Thyroid gland (tissue), 4 donors: Measurements from ENCODE around the gene INHBE. TPM values are rescaled to one million over a fixed set of nuclear protein-coding genes. Genes with fewer than 3 reads are reported as not detected.

Experiments
- DNase-seq, 2 donors: peaks; one replicate each; pipeline ENCODE4 v3.0.0-alpha.2; 2019
- H3K27ac ChIP-seq, 3 donors: fragments of 200-600 bp; sonication (generic); 1 replicate in 2 of 3; 2 replicates in 1 of 3; pipeline ENCODE4 v1.5.1; 2016 to 2019; ENCODE audit warnings: mild to moderate bottlenecking in 1 of 3, moderate library complexity in 1 of 3
- H3K27me3 ChIP-seq: fragments of 200-600 bp; sonication (generic); one replicate; pipeline ENCODE4 v1.5.1; 2019
- H3K36me3 ChIP-seq, 2 donors: fragments of 200-600 bp; sonication (generic); one replicate each; pipeline ENCODE4 v1.5.1; 2016 to 2019
- H3K4me1 ChIP-seq, 2 donors: fragments of 200-600 bp; sonication (generic); one replicate each; pipeline ENCODE4 v1.5.1; 2017 to 2019
- H3K4me3 ChIP-seq, 3 donors: fragments of 200-600 bp; sonication (generic); replicated peaks in 1 of 3; 1 replicate in 2 of 3; 2 replicates in 1 of 3; pipeline ENCODE4 v1.5.1; 2016; ENCODE audit warnings: mild to moderate bottlenecking in 1 of 3
- H3K9me3 ChIP-seq: fragments of 200-600 bp; sonication (generic); one replicate; pipeline ENCODE4 v1.5.1; 2017
- POLR2A ChIP-seq, 2 donors: fragments of 450-650 bp; IDR thresholded peaks; one replicate each; pipeline ENCODE4 v1.6.1; 2017; ENCODE audit warnings: antibody characterized with exemption in 2 of 2, mild to moderate bottlenecking in 2 of 2, moderate library complexity in 1 of 2
- WGBS, 2 donors: methylation state at CpG; one replicate each; pipeline ENCODE4 v1.1.5; 2017; 5-methylcytosine and 5-hydroxymethylcytosine counted together
- intact Hi-C: fragments of 100-400 bp; cut with DNase I; formaldehyde crosslinking; loops from one replicate; pipeline ENCODE4 v1.15.1; 2023
- total RNA-seq, 4 donors: library from RNA; depleted of rRNA; stranded (reverse); fragments of >200 nt; gene quantifications; one replicate each; pipeline ENCODE4 v1.2.3, GENCODE V29; 2016
- TF ChIP-seq, protein P1 (sequence below), 6 experiments: fragments of 200-600 bp in 3 of 6; fragments of 450-650 bp in 3 of 6; sonication (generic) in 3 of 6; IDR thresholded peaks; one replicate each; pipeline ENCODE4 v1.5.1; 2016 to 2019; ENCODE audit warnings: antibody characterized with exemption in 6 of 6, mild to moderate bottlenecking in 2 of 6, inconsistent platforms in 1 of 6, moderate library complexity in 1 of 6

INHBE gene
- total RNA-seq, 4 donors from 2014 or later: not detected

- intact Hi-C loops: no loop called here
- 48 to 55% methylated on average over 6 of the region's 6 CpGs for WGBS, 2 donors
Measured at GRCh38 chr12:57446292-57446960, 8.7 kb upstream of the INHBE start.

DNA sequence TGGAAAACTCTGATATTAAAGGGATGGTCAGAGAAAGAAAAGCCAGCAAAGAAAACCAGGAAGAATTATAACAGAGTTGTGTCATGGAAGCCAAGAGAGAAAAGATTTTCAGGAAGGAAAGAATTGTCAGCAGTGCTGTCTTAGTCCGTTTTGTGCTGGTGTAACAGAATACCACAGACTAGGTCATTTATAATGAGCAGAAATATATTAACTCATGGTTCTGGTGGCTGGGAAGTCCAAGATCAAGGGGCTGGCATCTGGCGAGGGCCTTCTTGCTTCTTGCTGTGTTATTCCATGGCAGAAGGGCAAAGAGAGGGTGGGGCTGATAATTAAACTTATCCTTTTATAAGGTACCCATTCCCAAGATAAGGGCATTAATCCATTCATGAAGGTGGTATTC lies 6.4 kb upstream of the INHBE start:
- no peak overlapping the region for H3K27ac ChIP-seq

More at GRCh38 chr12:57446292-57446960, 8.7 kb upstream of the INHBE start:
- Histone ChIP-seq H3K4me3 (no peak overlapping the region), H3K4me1 (peaks cover 5 to 7% of the 10 kb centered on the region in 2 donors), H3K27ac (no peak overlapping the region), H3K9me3 (no peaks in the 10 kb centered on the region), H3K27me3 (no peaks in the 10 kb centered on the region), H3K36me3 (no peaks in the 10 kb centered on the region)
- TF ChIP-seq, protein P1, sequence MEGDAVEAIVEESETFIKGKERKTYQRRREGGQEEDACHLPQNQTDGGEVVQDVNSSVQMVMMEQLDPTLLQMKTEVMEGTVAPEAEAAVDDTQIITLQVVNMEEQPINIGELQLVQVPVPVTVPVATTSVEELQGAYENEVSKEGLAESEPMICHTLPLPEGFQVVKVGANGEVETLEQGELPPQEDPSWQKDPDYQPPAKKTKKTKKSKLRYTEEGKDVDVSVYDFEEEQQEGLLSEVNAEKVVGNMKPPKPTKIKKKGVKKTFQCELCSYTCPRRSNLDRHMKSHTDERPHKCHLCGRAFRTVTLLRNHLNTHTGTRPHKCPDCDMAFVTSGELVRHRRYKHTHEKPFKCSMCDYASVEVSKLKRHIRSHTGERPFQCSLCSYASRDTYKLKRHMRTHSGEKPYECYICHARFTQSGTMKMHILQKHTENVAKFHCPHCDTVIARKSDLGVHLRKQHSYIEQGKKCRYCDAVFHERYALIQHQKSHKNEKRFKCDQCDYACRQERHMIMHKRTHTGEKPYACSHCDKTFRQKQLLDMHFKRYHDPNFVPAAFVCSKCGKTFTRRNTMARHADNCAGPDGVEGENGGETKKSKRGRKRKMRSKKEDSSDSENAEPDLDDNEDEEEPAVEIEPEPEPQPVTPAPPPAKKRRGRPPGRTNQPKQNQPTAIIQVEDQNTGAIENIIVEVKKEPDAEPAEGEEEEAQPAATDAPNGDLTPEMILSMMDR (IDR thresholded peaks at IDR 0.05): no peak
- TF ChIP-seq POLR2A (IDR thresholded peaks at IDR 0.05): no peak
- peak; percentile 69 to 76 for DNase-seq

DNA sequence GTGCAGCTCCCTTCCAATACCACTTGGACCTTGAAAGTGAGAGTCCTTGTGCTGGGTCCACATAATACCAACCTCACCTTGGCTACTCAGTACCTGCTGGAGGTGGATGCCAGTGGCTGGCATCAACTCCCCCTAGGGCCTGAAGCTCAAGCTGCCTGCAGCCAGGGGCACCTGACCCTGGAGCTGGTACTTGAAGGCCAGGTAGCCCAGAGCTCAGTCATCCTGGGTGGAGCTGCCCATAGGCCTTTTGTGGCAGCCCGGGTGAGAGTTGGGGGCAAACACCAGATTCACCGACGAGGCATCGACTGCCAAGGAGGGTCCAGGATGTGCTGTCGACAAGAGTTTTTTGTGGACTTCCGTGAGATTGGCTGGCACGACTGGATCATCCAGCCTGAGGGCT lies 5.7 kb upstream of the INHBE start:
- Histone ChIP-seq H3K27ac (no peak overlapping the region), H3K9me3 (no peaks in the 10 kb centered on the region), H3K4me3 (no peak overlapping the region), H3K36me3 (no peaks in the 10 kb centered on the region), H3K27me3 (no peaks in the 10 kb centered on the region), H3K4me1 (peaks cover 5 to 7% of the 10 kb centered on the region in 2 donors)
- TF ChIP-seq, protein P1 (IDR thresholded peaks at IDR 0.05): no peak
- no peak for TF ChIP-seq POLR2A (IDR thresholded peaks at IDR 0.05)
- intact Hi-C loops: no loop called here
- WGBS, 2 donors: 90 to 96% methylated on average over 4 to 7 of the region's 7 CpGs
- DNase-seq: no peak

More for the DNA sequence above, 6.4 kb upstream of the INHBE start:
- Histone ChIP-seq H3K4me1 (peaks cover 5 to 7% of the 10 kb centered on the region in 2 donors), H3K27me3 (no peaks in the 10 kb centered on the region), H3K36me3 (no peaks in the 10 kb centered on the region), H3K9me3 (no peaks in the 10 kb centered on the region), H3K4me3 (no peak overlapping the region)
- intact Hi-C loops: no loop called here
- no peak for TF ChIP-seq POLR2A (IDR thresholded peaks at IDR 0.05)
- TF ChIP-seq, protein P1 (IDR thresholded peaks at IDR 0.05): no peak
- no peak for DNase-seq
- 89% methylated on average over 2 of the region's 2 CpGs for WGBS, 2 donors

- 98 to 100% methylated on average over 3 of the region's 3 CpGs for WGBS, 2 donors
- intact Hi-C loops: loop anchor here (5.0 kb wide), 2 partner anchors 143 to 183 kb away; no protein-coding TSS in a partner anchor
Measured at GRCh38 chr12:57450057-57450456, 5.0 kb upstream of the INHBE start.

More at GRCh38 chr12:57450057-57450456, 5.0 kb upstream of the INHBE start:
- no peaks in the 10 kb centered on the region for H3K9me3 ChIP-seq
- no peak for TF ChIP-seq POLR2A (IDR thresholded peaks at IDR 0.05)
- TF ChIP-seq, protein P1 (IDR thresholded peaks at IDR 0.05): no peak
- no peak overlapping the region for H3K4me3 ChIP-seq
- H3K27me3 ChIP-seq: no peaks in the 10 kb centered on the region
- DNase-seq: no peak
- H3K27ac ChIP-seq: no peak overlapping the region
- H3K36me3 ChIP-seq: no peaks in the 10 kb centered on the region
- peaks cover 5 to 7% of the 10 kb centered on the region in 2 donors for H3K4me1 ChIP-seq
